ENCODE data around the gene BCAS2.

GRCh38 chr1:114597949-114598348, 16.5 kb upstream of the BCAS2 start:
- TF ChIP-seq SP1 (IDR thresholded peaks at IDR 0.05), result no peak
- TF ChIP-seq ZNF384 (IDR thresholded peaks at IDR 0.05), result no peak
- TF ChIP-seq FOXM1 (IDR thresholded peaks at IDR 0.05; ENCODE audit: borderline replicate concordance), result no peak
- TF ChIP-seq TARDBP (IDR thresholded peaks at IDR 0.05), result no peak
- no peak for TF ChIP-seq ELF4 (IDR thresholded peaks at IDR 0.05)
- TF ChIP-seq FOXK2 (IDR thresholded peaks at IDR 0.05), result no peak
- TF ChIP-seq L3MBTL2 (conservative IDR thresholded peaks at IDR 0.05), result no peak
- no peak for TF ChIP-seq SUZ12 (IDR thresholded peaks at IDR 0.05)
- no peak for TF ChIP-seq CTBP1 (IDR thresholded peaks at IDR 0.05; ENCODE audit: borderline replicate concordance)
- no peak for TF ChIP-seq HDGF (IDR thresholded peaks at IDR 0.05; ENCODE audit: borderline replicate concordance)
- no peak for TF ChIP-seq PKNOX1 (IDR thresholded peaks at IDR 0.05)
- TF ChIP-seq LEF1 (IDR thresholded peaks at IDR 0.05; ENCODE audit: borderline replicate concordance), result no peak
